SU-DHL-6 (cell line): ENCODE results near the gene SPATA16.

Source experiments
- H2AFZ ChIP-seq: fragments of 200-600 bp; sonication (generic); 2 replicates; pipeline ENCODE4 v1.6.1; 2014; ENCODE audit warnings: low read depth, mild to moderate bottlenecking, moderate library complexity, mixed read lengths, antibody characterized with exemption, low read length; ENCODE audit not compliant: severe bottlenecking
- H3F3A ChIP-seq: fragments of 200-600 bp; shearing (Covaris generic); 2 replicates; pipeline ENCODE4 v1.6.0; 2016; ENCODE audit warnings: antibody characterized with exemption, mild to moderate bottlenecking; ENCODE audit not compliant: insufficient read depth
- H3K27ac ChIP-seq: fragments of 200-600 bp; sonication (generic); 2 replicates; pipeline ENCODE4 v1.5.1; 2016; ENCODE audit warnings: low read depth, mild to moderate bottlenecking, low read length, moderate library complexity, mixed read lengths
- H3K27me3 ChIP-seq: fragments of 200-600 bp; sonication (generic), shearing (Covaris generic); 2 replicates; pipeline ENCODE4 v1.6.0; 2014; ENCODE audit warnings: mild to moderate bottlenecking, low read length
- H3K36me3 ChIP-seq: fragments of 200-600 bp; sonication (generic); 2 replicates; pipeline ENCODE4 v1.6.1; 2014; ENCODE audit warnings: mild to moderate bottlenecking, low read length, mixed read lengths
- H3K4me2 ChIP-seq: fragments of 300-600, 200-600 bp; shearing (Covaris generic), sonication (generic); 2 replicates; pipeline ENCODE4 v1.6.0; 2014; ENCODE audit warnings: low read length, low read depth, mild to moderate bottlenecking; ENCODE audit not compliant: poor library complexity, severe bottlenecking
- H3K4me3 ChIP-seq: fragments of 200-600 bp; sonication (generic); 2 replicates; pipeline ENCODE4 v1.5.1; 2014; ENCODE audit warnings: antibody characterized with exemption, low read length, mild to moderate bottlenecking, mixed read lengths; ENCODE audit not compliant: insufficient read depth, poor library complexity, severe bottlenecking
- H3K79me2 ChIP-seq: fragments of 200-600 bp; sonication (generic); 2 replicates; pipeline ENCODE4 v1.6.1; 2014; ENCODE audit warnings: mild to moderate bottlenecking, low read length, moderate library complexity; ENCODE audit not compliant: insufficient read depth
- H3K9ac ChIP-seq: fragments of 200-600 bp; sonication (generic); 2 replicates; pipeline ENCODE4 v1.7.0; 2014; ENCODE audit warnings: mild to moderate bottlenecking, low read length
- H3K9me2 ChIP-seq: fragments of 200-600 bp; sonication (generic); replicated peaks from 2 replicates; pipeline ENCODE4 v1.6.1; 2014; ENCODE audit warnings: low read length; ENCODE audit not compliant: insufficient read depth
- H3K9me3 ChIP-seq: fragments of 200-600 bp; sonication (generic); 2 replicates; pipeline ENCODE4 v1.6.1; 2014; ENCODE audit warnings: low read length, mixed read lengths; ENCODE audit not compliant: insufficient read depth
- H4K20me1 ChIP-seq: fragments of 200-600 bp; sonication (generic); 2 replicates; pipeline ENCODE4 v1.6.1; 2014; ENCODE audit warnings: low read depth, mild to moderate bottlenecking, antibody characterized with exemption, low read length, moderate library complexity, mixed read lengths
- CTCF ChIP-seq: fragments of 200-600 bp; sonication (generic); IDR thresholded peaks from one replicate; pipeline ENCODE4 v1.5.1; 2017; ENCODE audit warnings: antibody characterized with exemption, mild to moderate bottlenecking, low read length, moderate library complexity; ENCODE audit not compliant: insufficient read depth, poor library complexity, severe bottlenecking
- EZH2phosphoT487 ChIP-seq: fragments of 200-600 bp; sonication (generic), shearing (Covaris generic); conservative IDR thresholded peaks from 2 replicates; pipeline ENCODE4 v1.6.1; 2018; ENCODE audit warnings: mild to moderate bottlenecking, antibody characterized with exemption, low read length, moderate library complexity, mixed read lengths

The SPATA16 gene

GRCh38 chr3:173009410-173009809, 131.6 kb downstream of the SPATA16 start:
- Histone ChIP-seq H3K9me3 (no peaks in the 10 kb centered on the region), H4K20me1 (no peaks in the 10 kb centered on the region), H3K9ac (no peak overlapping the region), H3K27me3 (no peaks in the 10 kb centered on the region), H3K79me2 (no peaks in the 10 kb centered on the region), H3K4me2 (no peak overlapping the region), H3F3A (no peaks in the 10 kb centered on the region), H3K36me3 (no peaks in the 10 kb centered on the region), H3K9me2 (no peaks in the 10 kb centered on the region), H2AFZ (no peak overlapping the region), H3K27ac (no peak overlapping the region), H3K4me3 (no peak overlapping the region)
- no peak for TF ChIP-seq CTCF
- TF ChIP-seq EZH2phosphoT487: no peak

DNA sequence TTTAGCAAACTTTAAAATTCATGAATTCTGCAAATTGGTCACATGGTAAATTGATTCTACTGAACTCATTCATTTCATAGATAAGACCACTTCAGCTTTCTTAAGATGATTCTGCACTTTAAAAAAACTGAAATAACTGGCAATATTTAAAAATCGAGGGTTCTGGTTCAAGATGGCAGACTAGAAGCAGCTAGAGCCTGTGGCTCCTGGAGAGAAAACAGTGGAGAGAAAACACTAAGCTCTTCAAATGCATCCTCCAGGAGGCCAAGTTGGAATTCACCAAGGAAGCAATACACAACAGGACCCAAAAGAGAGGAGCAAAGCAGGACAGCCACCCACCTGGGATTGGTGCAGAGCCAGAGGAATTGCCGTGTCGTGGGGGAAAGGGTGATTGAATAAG, 132.1 kb downstream of the SPATA16 start:
- Histone ChIP-seq H3K9ac (no peak overlapping the region), H3K79me2 (no peaks in the 10 kb centered on the region), H3K36me3 (no peaks in the 10 kb centered on the region), H3K9me2 (no peaks in the 10 kb centered on the region), H2AFZ (no peak overlapping the region), H3K27ac (no peak overlapping the region), H3K4me2 (no peak overlapping the region), H3K9me3 (no peaks in the 10 kb centered on the region), H3F3A (no peaks in the 10 kb centered on the region), H3K4me3 (no peak overlapping the region), H3K27me3 (no peaks in the 10 kb centered on the region), H4K20me1 (no peaks in the 10 kb centered on the region)
- TF ChIP-seq EZH2phosphoT487 (no peak), CTCF (no peak)

GRCh38 chr3:173007079-173007723, 133.8 kb downstream of the SPATA16 start:
- TF ChIP-seq CTCF (no peak), EZH2phosphoT487 (no peak)
- H3F3A ChIP-seq: no peaks in the 10 kb centered on the region
- H3K27me3 ChIP-seq: no peaks in the 10 kb centered on the region
- H3K9ac ChIP-seq: no peak overlapping the region
- H3K36me3 ChIP-seq: no peaks in the 10 kb centered on the region
- H3K79me2 ChIP-seq: no peaks in the 10 kb centered on the region
- H3K4me2 ChIP-seq: no peak overlapping the region
- H3K4me3 ChIP-seq: no peak overlapping the region
- H3K9me2 ChIP-seq: no peaks in the 10 kb centered on the region
- no peaks in the 10 kb centered on the region for H4K20me1 ChIP-seq
- no peaks in the 10 kb centered on the region for H3K9me3 ChIP-seq
- no peak overlapping the region for H3K27ac ChIP-seq
- no peak overlapping the region for H2AFZ ChIP-seq
